ENCODE measurements around the gene LSM4. TPM values are rescaled to one million over a fixed set of nuclear protein-coding genes. Genes with fewer than 3 reads are reported as not detected.

The LSM4 gene
- total and polyA plus RNA-seq, 2 of the 13 experiments (the other 11 are each of a cell fraction or from before 2014, with no cell fraction given): 65.8 to 166 TPM

DNA sequence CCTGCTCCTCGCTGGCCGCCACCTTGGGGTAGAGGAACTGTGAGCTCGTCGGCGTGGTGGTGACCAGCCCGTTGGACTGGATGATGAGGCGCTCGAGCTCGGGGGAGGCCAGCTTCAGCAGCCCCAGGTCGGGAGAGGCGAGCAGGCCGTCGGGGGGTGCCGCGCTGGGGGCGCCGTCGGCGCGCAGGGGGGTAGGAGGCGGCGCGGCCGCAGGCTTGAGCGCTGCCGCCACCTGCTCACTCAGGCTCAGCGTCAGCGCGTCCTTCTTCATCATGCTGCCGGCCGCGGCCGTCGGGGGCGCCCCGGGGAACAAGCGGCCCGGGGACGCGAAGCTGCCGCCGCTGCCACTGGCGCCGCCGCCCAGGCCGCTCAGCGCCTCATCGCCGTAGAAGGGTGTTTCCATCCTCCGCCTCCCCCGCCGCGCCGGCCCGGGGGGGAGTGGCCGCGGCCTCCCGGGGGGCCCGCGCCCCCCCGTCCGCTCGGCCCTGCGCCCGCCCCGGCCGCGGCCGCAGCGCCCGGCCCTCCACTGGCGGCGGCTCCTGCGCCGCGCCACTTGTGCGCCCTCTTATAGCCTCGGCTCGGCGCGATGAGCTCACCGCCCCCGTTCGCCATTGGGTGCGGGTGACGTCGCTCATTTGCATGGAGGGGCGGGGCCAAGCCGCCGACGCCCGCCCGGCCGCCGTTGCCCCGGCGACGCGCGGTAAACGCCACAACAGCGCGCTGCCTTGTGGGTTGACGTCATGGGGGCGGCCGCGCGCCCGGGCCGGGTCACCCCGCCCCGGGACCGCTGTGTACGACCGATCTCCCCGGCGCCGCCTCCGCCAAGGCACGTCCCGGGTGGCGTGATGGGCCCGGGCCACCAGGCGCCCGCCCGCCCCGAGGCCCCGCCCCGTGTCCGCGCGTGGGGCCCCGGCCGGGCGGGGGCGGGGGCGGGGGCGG lies 41.5 kb downstream of the LSM4 start, which contains the start of gene JUND (continued):
- TF ChIP-seq, protein P1, sequence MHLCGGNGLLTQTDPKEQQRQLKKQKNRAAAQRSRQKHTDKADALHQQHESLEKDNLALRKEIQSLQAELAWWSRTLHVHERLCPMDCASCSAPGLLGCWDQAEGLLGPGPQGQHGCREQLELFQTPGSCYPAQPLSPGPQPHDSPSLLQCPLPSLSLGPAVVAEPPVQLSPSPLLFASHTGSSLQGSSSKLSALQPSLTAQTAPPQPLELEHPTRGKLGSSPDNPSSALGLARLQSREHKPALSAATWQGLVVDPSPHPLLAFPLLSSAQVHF (CRISPR knock-in tag; IDR thresholded peaks at IDR 0.05): no peak
- TF ChIP-seq MAFK (conservative IDR thresholded peaks at IDR 0.05 in 1 of 2, IDR thresholded peaks at IDR 0.05 in 1 of 2; ENCODE audit: low read length in 2 of 2): no peak
- peak; percentile 31; the same call in 1 of the 2 replicates for TF ChIP-seq ZSCAN22 (CRISPR knock-in tag; IDR thresholded peaks at IDR 0.05)
- TF ChIP-seq UBTF (CRISPR knock-in tag; IDR thresholded peaks at IDR 0.05): peak; percentile 67; the same call in 1 of the 2 replicates
- peak; percentile 24; the same call in 1 of the 2 replicates for TF ChIP-seq ATF3 (CRISPR knock-in tag; IDR thresholded peaks at IDR 0.05)
- TF ChIP-seq SIX1 (CRISPR knock-in tag; IDR thresholded peaks at IDR 0.05; ENCODE audit: borderline replicate concordance): no peak
- TF ChIP-seq ZNF496 (CRISPR knock-in tag; IDR thresholded peaks at IDR 0.05; ENCODE audit: insufficient replicate concordance): no peak
- TF ChIP-seq ZNF713 (CRISPR knock-in tag; IDR thresholded peaks at IDR 0.05): no peak; the same call in 1 of the 2 replicates
- TF ChIP-seq, protein P2, sequence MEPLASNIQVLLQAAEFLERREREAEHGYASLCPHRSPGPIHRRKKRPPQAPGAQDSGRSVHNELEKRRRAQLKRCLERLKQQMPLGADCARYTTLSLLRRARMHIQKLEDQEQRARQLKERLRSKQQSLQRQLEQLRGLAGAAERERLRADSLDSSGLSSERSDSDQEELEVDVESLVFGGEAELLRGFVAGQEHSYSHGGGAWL (CRISPR knock-in tag; IDR thresholded peaks at IDR 0.05): peak; percentile 61; the same call in 1 of the 2 replicates
- TF ChIP-seq, protein P3, sequence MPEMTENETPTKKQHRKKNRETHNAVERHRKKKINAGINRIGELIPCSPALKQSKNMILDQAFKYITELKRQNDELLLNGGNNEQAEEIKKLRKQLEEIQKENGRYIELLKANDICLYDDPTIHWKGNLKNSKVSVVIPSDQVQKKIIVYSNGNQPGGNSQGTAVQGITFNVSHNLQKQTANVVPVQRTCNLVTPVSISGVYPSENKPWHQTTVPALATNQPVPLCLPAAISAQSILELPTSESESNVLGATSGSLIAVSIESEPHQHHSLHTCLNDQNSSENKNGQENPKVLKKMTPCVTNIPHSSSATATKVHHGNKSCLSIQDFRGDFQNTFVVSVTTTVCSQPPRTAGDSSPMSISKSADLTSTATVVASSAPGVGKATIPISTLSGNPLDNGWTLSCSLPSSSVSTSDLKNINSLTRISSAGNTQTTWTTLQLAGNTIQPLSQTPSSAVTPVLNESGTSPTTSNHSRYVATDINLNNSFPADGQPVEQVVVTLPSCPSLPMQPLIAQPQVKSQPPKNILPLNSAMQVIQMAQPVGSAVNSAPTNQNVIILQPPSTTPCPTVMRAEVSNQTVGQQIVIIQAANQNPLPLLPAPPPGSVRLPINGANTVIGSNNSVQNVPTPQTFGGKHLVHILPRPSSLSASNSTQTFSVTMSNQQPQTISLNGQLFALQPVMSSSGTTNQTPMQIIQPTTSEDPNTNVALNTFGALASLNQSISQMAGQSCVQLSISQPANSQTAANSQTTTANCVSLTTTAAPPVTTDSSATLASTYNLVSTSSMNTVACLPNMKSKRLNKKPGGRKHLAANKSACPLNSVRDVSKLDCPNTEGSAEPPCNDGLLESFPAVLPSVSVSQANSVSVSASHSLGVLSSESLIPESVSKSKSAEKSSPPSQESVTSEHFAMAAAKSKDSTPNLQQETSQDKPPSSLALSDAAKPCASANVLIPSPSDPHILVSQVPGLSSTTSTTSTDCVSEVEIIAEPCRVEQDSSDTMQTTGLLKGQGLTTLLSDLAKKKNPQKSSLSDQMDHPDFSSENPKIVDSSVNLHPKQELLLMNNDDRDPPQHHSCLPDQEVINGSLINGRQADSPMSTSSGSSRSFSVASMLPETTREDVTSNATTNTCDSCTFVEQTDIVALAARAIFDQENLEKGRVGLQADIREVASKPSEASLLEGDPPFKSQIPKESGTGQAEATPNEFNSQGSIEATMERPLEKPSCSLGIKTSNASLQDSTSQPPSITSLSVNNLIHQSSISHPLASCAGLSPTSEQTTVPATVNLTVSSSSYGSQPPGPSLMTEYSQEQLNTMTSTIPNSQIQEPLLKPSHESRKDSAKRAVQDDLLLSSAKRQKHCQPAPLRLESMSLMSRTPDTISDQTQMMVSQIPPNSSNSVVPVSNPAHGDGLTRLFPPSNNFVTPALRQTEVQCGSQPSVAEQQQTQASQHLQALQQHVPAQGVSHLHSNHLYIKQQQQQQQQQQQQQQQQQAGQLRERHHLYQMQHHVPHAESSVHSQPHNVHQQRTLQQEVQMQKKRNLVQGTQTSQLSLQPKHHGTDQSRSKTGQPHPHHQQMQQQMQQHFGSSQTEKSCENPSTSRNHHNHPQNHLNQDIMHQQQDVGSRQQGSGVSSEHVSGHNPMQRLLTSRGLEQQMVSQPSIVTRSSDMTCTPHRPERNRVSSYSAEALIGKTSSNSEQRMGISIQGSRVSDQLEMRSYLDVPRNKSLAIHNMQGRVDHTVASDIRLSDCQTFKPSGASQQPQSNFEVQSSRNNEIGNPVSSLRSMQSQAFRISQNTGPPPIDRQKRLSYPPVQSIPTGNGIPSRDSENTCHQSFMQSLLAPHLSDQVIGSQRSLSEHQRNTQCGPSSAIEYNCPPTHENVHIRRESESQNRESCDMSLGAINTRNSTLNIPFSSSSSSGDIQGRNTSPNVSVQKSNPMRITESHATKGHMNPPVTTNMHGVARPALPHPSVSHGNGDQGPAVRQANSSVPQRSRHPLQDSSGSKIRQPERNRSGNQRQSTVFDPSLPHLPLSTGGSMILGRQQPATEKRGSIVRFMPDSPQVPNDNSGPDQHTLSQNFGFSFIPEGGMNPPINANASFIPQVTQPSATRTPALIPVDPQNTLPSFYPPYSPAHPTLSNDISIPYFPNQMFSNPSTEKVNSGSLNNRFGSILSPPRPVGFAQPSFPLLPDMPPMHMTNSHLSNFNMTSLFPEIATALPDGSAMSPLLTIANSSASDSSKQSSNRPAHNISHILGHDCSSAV (CRISPR knock-in tag; IDR thresholded peaks at IDR 0.05; ENCODE audit: borderline replicate concordance): no peak
